ENCODE measurements around the gene DOCK6. TPM values are rescaled to one million over a fixed set of nuclear protein-coding genes. Genes with fewer than 3 reads are reported as not detected.

DOCK6 gene
- total RNA-seq, 1 experiment from 2014 or later = 88.8 TPM

DNA sequence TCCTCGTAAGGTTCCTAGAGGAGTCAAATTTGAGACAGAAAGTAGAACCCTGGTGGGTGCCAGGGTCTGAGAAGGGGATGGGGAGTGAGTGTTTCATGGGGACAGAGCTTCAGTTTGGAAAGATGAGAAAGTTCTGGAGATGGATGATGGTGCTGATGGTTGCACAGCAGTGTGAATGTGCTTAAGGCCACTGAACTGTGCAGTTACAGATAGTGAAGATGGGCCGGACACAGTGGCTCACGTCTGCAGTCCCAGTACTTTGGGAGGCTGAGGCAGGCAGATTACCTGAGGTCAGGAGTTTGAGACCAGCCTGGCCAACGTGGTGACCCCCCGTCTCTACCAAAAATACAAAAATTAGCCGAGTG lies 107.7 kb downstream of the DOCK6 start (continued):
- no peak for TF ChIP-seq ZNF396 (CRISPR knock-in tag; IDR thresholded peaks at IDR 0.05; ENCODE audit: borderline replicate concordance)
- TF ChIP-seq ATF3 (CRISPR knock-in tag; conservative IDR thresholded peaks at IDR 0.05) = no peak
- TF ChIP-seq RELA (CRISPR knock-in tag; IDR thresholded peaks at IDR 0.05; ENCODE audit: borderline replicate concordance) = no peak
- TF ChIP-seq SMAD4 (CRISPR knock-in tag; IDR thresholded peaks at IDR 0.05) = no peak
- TF ChIP-seq TEAD4 (CRISPR knock-in tag; IDR thresholded peaks at IDR 0.05) = no peak
- TF ChIP-seq, protein P1, sequence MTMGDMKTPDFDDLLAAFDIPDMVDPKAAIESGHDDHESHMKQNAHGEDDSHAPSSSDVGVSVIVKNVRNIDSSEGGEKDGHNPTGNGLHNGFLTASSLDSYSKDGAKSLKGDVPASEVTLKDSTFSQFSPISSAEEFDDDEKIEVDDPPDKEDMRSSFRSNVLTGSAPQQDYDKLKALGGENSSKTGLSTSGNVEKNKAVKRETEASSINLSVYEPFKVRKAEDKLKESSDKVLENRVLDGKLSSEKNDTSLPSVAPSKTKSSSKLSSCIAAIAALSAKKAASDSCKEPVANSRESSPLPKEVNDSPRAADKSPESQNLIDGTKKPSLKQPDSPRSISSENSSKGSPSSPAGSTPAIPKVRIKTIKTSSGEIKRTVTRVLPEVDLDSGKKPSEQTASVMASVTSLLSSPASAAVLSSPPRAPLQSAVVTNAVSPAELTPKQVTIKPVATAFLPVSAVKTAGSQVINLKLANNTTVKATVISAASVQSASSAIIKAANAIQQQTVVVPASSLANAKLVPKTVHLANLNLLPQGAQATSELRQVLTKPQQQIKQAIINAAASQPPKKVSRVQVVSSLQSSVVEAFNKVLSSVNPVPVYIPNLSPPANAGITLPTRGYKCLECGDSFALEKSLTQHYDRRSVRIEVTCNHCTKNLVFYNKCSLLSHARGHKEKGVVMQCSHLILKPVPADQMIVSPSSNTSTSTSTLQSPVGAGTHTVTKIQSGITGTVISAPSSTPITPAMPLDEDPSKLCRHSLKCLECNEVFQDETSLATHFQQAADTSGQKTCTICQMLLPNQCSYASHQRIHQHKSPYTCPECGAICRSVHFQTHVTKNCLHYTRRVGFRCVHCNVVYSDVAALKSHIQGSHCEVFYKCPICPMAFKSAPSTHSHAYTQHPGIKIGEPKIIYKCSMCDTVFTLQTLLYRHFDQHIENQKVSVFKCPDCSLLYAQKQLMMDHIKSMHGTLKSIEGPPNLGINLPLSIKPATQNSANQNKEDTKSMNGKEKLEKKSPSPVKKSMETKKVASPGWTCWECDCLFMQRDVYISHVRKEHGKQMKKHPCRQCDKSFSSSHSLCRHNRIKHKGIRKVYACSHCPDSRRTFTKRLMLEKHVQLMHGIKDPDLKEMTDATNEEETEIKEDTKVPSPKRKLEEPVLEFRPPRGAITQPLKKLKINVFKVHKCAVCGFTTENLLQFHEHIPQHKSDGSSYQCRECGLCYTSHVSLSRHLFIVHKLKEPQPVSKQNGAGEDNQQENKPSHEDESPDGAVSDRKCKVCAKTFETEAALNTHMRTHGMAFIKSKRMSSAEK (CRISPR knock-in tag; IDR thresholded peaks at IDR 0.05; ENCODE audit: borderline replicate concordance) = no peak
- no peak for TF ChIP-seq FOXK1 (CRISPR knock-in tag; IDR thresholded peaks at IDR 0.05)
- TF ChIP-seq, protein P2, sequence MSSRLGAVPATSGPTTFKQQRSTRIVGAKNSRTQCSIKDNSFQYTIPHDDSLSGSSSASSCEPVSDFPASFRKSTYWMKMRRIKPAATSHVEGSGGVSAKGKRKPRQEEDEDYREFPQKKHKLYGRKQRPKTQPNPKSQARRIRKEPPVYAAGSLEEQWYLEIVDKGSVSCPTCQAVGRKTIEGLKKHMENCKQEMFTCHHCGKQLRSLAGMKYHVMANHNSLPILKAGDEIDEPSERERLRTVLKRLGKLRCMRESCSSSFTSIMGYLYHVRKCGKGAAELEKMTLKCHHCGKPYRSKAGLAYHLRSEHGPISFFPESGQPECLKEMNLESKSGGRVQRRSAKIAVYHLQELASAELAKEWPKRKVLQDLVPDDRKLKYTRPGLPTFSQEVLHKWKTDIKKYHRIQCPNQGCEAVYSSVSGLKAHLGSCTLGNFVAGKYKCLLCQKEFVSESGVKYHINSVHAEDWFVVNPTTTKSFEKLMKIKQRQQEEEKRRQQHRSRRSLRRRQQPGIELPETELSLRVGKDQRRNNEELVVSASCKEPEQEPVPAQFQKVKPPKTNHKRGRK (CRISPR knock-in tag; IDR thresholded peaks at IDR 0.05; ENCODE audit: borderline replicate concordance) = no peak
- TF ChIP-seq ESRRA (CRISPR knock-in tag; IDR thresholded peaks at IDR 0.05; ENCODE audit: borderline replicate concordance) = no peak
- TF ChIP-seq ZNF232 (CRISPR knock-in tag; IDR thresholded peaks at IDR 0.05) = no peak

- Mint-ChIP-seq H3K36me3 (peaks cover 32% of the 10 kb centered on the region), H3K9me3 (no peaks in the 10 kb centered on the region), H3K27me3 (ENCODE audit: low read depth) (no peaks in the 10 kb centered on the region), H3K4me1 (peaks cover 7% of the 10 kb centered on the region), H3K4me3 (no peak overlapping the region), H3K27ac (0 out of 2 replicates have a peak overlapping the region, but pooled peaks have one; percentile 26)
- ATAC-seq (no peak), DNase-seq (ENCODE audit: low spot score) (no peak)
- ChIA-PET POLR2A (no interaction called here), CTCF (no interaction called here)
- no peak for TF ChIP-seq PREB (CRISPR knock-in tag; IDR thresholded peaks at IDR 0.05; ENCODE audit: borderline replicate concordance)
- TF ChIP-seq SOX15 (CRISPR knock-in tag; IDR thresholded peaks at IDR 0.05) = no peak
- TF ChIP-seq CREB1 (CRISPR knock-in tag; IDR thresholded peaks at IDR 0.05) = no peak
- no peak for TF ChIP-seq ATF3 (CRISPR knock-in tag; conservative IDR thresholded peaks at IDR 0.05)
- no peak for TF ChIP-seq FOXK1 (CRISPR knock-in tag; IDR thresholded peaks at IDR 0.05)
- TF ChIP-seq MXD4 (CRISPR knock-in tag; IDR thresholded peaks at IDR 0.05; ENCODE audit: borderline replicate concordance) = no peak
- TF ChIP-seq ZNF219 (CRISPR knock-in tag; IDR thresholded peaks at IDR 0.05; ENCODE audit: borderline replicate concordance) = no peak
- TF ChIP-seq TEAD1 (CRISPR knock-in tag; IDR thresholded peaks at IDR 0.05) = no peak
- no peak for TF ChIP-seq CTCF (IDR thresholded peaks at IDR 0.05)
- TF ChIP-seq, protein P3, sequence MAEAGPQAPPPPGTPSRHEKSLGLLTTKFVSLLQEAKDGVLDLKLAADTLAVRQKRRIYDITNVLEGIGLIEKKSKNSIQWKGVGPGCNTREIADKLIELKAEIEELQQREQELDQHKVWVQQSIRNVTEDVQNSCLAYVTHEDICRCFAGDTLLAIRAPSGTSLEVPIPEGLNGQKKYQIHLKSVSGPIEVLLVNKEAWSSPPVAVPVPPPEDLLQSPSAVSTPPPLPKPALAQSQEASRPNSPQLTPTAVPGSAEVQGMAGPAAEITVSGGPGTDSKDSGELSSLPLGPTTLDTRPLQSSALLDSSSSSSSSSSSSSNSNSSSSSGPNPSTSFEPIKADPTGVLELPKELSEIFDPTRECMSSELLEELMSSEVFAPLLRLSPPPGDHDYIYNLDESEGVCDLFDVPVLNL (CRISPR knock-in tag; IDR thresholded peaks at IDR 0.05; ENCODE audit: borderline replicate concordance, low read depth) = no peak
- no peak for TF ChIP-seq ZNF121 (CRISPR knock-in tag; IDR thresholded peaks at IDR 0.05)
- TF ChIP-seq JUN (CRISPR knock-in tag; IDR thresholded peaks at IDR 0.05) = no peak
- TF ChIP-seq, protein P4, sequence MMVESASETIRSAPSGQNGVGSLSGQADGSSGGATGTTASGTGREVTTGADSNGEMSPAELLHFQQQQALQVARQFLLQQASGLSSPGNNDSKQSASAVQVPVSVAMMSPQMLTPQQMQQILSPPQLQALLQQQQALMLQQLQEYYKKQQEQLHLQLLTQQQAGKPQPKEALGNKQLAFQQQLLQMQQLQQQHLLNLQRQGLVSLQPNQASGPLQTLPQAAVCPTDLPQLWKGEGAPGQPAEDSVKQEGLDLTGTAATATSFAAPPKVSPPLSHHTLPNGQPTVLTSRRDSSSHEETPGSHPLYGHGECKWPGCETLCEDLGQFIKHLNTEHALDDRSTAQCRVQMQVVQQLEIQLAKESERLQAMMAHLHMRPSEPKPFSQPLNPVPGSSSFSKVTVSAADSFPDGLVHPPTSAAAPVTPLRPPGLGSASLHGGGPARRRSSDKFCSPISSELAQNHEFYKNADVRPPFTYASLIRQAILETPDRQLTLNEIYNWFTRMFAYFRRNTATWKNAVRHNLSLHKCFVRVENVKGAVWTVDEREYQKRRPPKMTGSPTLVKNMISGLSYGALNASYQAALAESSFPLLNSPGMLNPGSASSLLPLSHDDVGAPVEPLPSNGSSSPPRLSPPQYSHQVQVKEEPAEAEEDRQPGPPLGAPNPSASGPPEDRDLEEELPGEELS (CRISPR knock-in tag; IDR thresholded peaks at IDR 0.05) = no peak
- TF ChIP-seq ZNF263 (CRISPR knock-in tag; IDR thresholded peaks at IDR 0.05; ENCODE audit: low read depth) = no peak
- no peak for TF ChIP-seq GRHL2 (CRISPR knock-in tag; IDR thresholded peaks at IDR 0.05; ENCODE audit: insufficient replicate concordance, severe bottlenecking)
Measured at GRCh38 chr19:11152318-11153062, 109.8 kb downstream of the DOCK6 start.

All from WTC11 (cell line).